ENCODE results near the gene SAXO1.

Gene SAXO1

DNA sequence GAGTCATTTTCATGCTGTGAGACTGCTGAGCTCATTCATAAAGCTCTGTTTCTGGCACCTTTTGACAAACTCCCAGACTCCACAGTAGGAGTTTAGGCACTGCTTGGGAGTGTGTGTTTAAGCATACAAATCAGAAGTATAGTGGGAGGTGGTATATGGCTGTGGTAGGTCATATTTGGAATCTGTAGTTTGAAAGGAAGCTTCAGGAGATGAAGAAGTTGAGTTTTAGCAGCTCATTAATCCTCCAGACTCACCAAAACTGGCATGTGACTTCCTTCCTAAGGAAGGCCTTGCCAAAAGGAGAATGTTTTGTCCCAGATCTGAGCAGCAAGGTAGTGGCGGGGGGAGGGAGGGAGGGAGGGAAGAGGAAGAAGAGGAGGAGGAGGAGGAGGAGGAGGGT is 52.8 kb downstream of the SAXO1 start:
- WGBS (ENCODE audit: insufficient coverage) = no CpG with 5 or more reads among the region's 1 CpG
- POLR2A ChIA-PET = no interaction called here

GRCh38 chr9:18979367-18979766 is 53.6 kb downstream of the SAXO1 start:
- H3K27me3 ChIP-seq (replicated peaks in 2 of 5; ENCODE audit: control insufficient read depth in 4 of 5, insufficient read depth in 5 of 5, low read length in 4 of 5) = no peaks in the 10 kb centered on the region
- H3K36me3 ChIP-seq (ENCODE audit: control insufficient read depth in 4 of 4, insufficient read depth in 4 of 4, low read length in 3 of 4) = no peaks in the 10 kb centered on the region
- DNase-seq = no peak
- peaks cover 0 to 7% (median 3%) of the 10 kb centered on the region in 5 experiments for H3K9me3 ChIP-seq (ENCODE audit: control extremely low read depth in 1 of 5, control insufficient read depth in 4 of 5, insufficient read depth in 2 of 5, low read depth in 1 of 5, low read length in 4 of 5)
- peaks cover 2 to 16% (median 11%) of the 10 kb centered on the region in 4 experiments for H3K4me1 ChIP-seq (ENCODE audit: control extremely low read depth in 1 of 4, control insufficient read depth in 4 of 4, insufficient read depth in 4 of 4, low read length in 3 of 4)
- no peak overlapping the region for H3K27ac ChIP-seq (ENCODE audit: insufficient read depth in 1 of 2, low read depth in 1 of 2, low read length in 2 of 2, poor library complexity in 1 of 2, severe bottlenecking in 2 of 2)
- H3K4me3 ChIP-seq (ENCODE audit: control insufficient read depth in 1 of 7, extremely low read depth in 1 of 7, insufficient read depth in 4 of 7, low read depth in 2 of 7, low read length in 6 of 7) = no peak overlapping the region
- ChIA-PET POLR2A (no interaction called here), CTCF (interaction anchor here (2.0 kb wide), 1 partner anchor 50 kb away, joined by 12 read pairs; no protein-coding TSS in a partner anchor)
- WGBS (ENCODE audit: insufficient coverage) = 86% methylated on average over 1 of the region's 2 CpGs

More for the DNA sequence above, 52.8 kb downstream of the SAXO1 start:
- no peak for DNase-seq
- CTCF ChIA-PET = interaction anchor here (2.0 kb wide), 1 partner anchor 49 kb away, joined by 12 read pairs; no protein-coding TSS in a partner anchor
- H3K36me3 ChIP-seq (ENCODE audit: control insufficient read depth in 4 of 4, insufficient read depth in 4 of 4, low read length in 3 of 4) = no peaks in the 10 kb centered on the region
- no peaks in the 10 kb centered on the region for H3K27me3 ChIP-seq (replicated peaks in 2 of 5; ENCODE audit: control insufficient read depth in 4 of 5, insufficient read depth in 5 of 5, low read length in 4 of 5)
- no peak overlapping the region for H3K4me3 ChIP-seq (ENCODE audit: control insufficient read depth in 1 of 7, extremely low read depth in 1 of 7, insufficient read depth in 4 of 7, low read depth in 2 of 7, low read length in 6 of 7)
- H3K9me3 ChIP-seq (ENCODE audit: control extremely low read depth in 1 of 5, control insufficient read depth in 4 of 5, insufficient read depth in 2 of 5, low read depth in 1 of 5, low read length in 4 of 5) = peaks cover 0 to 7% (median 3%) of the 10 kb centered on the region in 5 experiments
- H3K4me1 ChIP-seq (ENCODE audit: control extremely low read depth in 1 of 4, control insufficient read depth in 4 of 4, insufficient read depth in 4 of 4, low read length in 3 of 4) = peaks cover 2 to 16% (median 11%) of the 10 kb centered on the region in 4 experiments
- H3K27ac ChIP-seq (ENCODE audit: insufficient read depth in 1 of 2, low read depth in 1 of 2, low read length in 2 of 2, poor library complexity in 1 of 2, severe bottlenecking in 2 of 2) = no peak overlapping the region

GRCh38 chr9:18978188-18978587 is 54.8 kb downstream of the SAXO1 start:
- Histone ChIP-seq H3K4me1 (ENCODE audit: control extremely low read depth in 1 of 4, control insufficient read depth in 4 of 4, insufficient read depth in 4 of 4, low read length in 3 of 4) (peaks cover 2 to 16% (median 11%) of the 10 kb centered on the region in 4 experiments), H3K27ac (ENCODE audit: insufficient read depth in 1 of 2, low read depth in 1 of 2, low read length in 2 of 2, poor library complexity in 1 of 2, severe bottlenecking in 2 of 2) (no peak overlapping the region), H3K9me3 (ENCODE audit: control extremely low read depth in 1 of 5, control insufficient read depth in 4 of 5, insufficient read depth in 2 of 5, low read depth in 1 of 5, low read length in 4 of 5) (no peaks in the 10 kb centered on the region), H3K4me3 (ENCODE audit: control insufficient read depth in 1 of 7, extremely low read depth in 1 of 7, insufficient read depth in 4 of 7, low read depth in 2 of 7, low read length in 6 of 7) (no peak overlapping the region), H3K36me3 (ENCODE audit: control insufficient read depth in 4 of 4, insufficient read depth in 4 of 4, low read length in 3 of 4) (no peaks in the 10 kb centered on the region), H3K27me3 (replicated peaks in 2 of 5; ENCODE audit: control insufficient read depth in 4 of 5, insufficient read depth in 5 of 5, low read length in 4 of 5) (no peaks in the 10 kb centered on the region)
- no peak for DNase-seq
- WGBS (ENCODE audit: insufficient coverage) = 100% methylated on average over 1 of the region's 2 CpGs
- ChIA-PET CTCF (no interaction called here), POLR2A (no interaction called here)

- WGBS (ENCODE audit: insufficient coverage) = 14% methylated on average over 5 of the region's 12 CpGs
- peak overlapping the region in 4 of 7 experiments; percentile 11 to 72 (median 34) for H3K4me3 ChIP-seq (ENCODE audit: control insufficient read depth in 1 of 7, extremely low read depth in 1 of 7, insufficient read depth in 4 of 7, low read depth in 2 of 7, low read length in 6 of 7)
- CTCF ChIA-PET = no interaction called here
- peak; percentile 3 to 67 (median 56) for DNase-seq
- no peaks in the 10 kb centered on the region for H3K9me3 ChIP-seq (ENCODE audit: control extremely low read depth in 1 of 5, control insufficient read depth in 4 of 5, insufficient read depth in 2 of 5, low read depth in 1 of 5, low read length in 4 of 5)
- POLR2A ChIA-PET = no interaction called here
- H3K4me1 ChIP-seq (ENCODE audit: control extremely low read depth in 1 of 4, control insufficient read depth in 4 of 4, insufficient read depth in 4 of 4, low read length in 3 of 4) = peaks cover 2 to 16% (median 11%) of the 10 kb centered on the region in 4 experiments
- H3K36me3 ChIP-seq (ENCODE audit: control insufficient read depth in 4 of 4, insufficient read depth in 4 of 4, low read length in 3 of 4) = no peaks in the 10 kb centered on the region
- no peak overlapping the region for H3K27ac ChIP-seq (ENCODE audit: insufficient read depth in 1 of 2, low read depth in 1 of 2, low read length in 2 of 2, poor library complexity in 1 of 2, severe bottlenecking in 2 of 2)
- H3K27me3 ChIP-seq (replicated peaks in 2 of 5; ENCODE audit: control insufficient read depth in 4 of 5, insufficient read depth in 5 of 5, low read length in 4 of 5) = no peaks in the 10 kb centered on the region
These were observed 56.1 kb downstream of the SAXO1 start for GRCh38 chr9:18976709-18977531.

- Histone ChIP-seq H3K9me3 (ENCODE audit: control extremely low read depth in 1 of 5, control insufficient read depth in 4 of 5, insufficient read depth in 2 of 5, low read depth in 1 of 5, low read length in 4 of 5) (no peaks in the 10 kb centered on the region), H3K4me3 (ENCODE audit: control insufficient read depth in 1 of 7, extremely low read depth in 1 of 7, insufficient read depth in 4 of 7, low read depth in 2 of 7, low read length in 6 of 7) (peak overlapping the region in 4 of 7 experiments; percentile 11 to 72 (median 34)), H3K27ac (ENCODE audit: insufficient read depth in 1 of 2, low read depth in 1 of 2, low read length in 2 of 2, poor library complexity in 1 of 2, severe bottlenecking in 2 of 2) (no peak overlapping the region), H3K4me1 (ENCODE audit: control extremely low read depth in 1 of 4, control insufficient read depth in 4 of 4, insufficient read depth in 4 of 4, low read length in 3 of 4) (peaks cover 2 to 16% (median 11%) of the 10 kb centered on the region in 4 experiments), H3K27me3 (replicated peaks in 2 of 5; ENCODE audit: control insufficient read depth in 4 of 5, insufficient read depth in 5 of 5, low read length in 4 of 5) (no peaks in the 10 kb centered on the region), H3K36me3 (ENCODE audit: control insufficient read depth in 4 of 4, insufficient read depth in 4 of 4, low read length in 3 of 4) (no peaks in the 10 kb centered on the region)
- no CpG with 5 or more reads among the region's 4 CpGs for WGBS (ENCODE audit: insufficient coverage)
- no peak for DNase-seq
- ChIA-PET CTCF (no interaction called here), POLR2A (no interaction called here)
These were observed 56.7 kb downstream of the SAXO1 start for GRCh38 chr9:18976221-18976708.

DNA sequence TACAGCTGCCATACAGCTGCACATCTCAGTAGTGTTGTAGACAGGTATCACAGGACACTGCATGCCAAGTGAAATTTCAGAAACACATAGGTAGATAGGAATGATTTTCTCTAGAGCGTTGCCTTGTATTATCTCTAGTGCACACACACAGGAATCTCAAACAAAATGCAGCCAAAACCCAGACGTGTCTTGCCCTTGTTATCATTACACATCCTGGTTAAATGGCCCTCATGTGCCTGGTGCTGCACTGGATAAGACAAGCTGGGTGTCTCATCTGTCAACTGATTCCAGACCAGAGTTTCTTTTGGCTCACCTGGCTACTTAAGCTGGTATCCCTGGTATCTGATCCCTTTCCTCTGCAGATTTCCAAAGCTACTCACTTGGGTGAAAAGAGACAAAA is 59.7 kb downstream of the SAXO1 start:
- Histone ChIP-seq H3K27me3 (replicated peaks in 2 of 5; ENCODE audit: control insufficient read depth in 4 of 5, insufficient read depth in 5 of 5, low read length in 4 of 5) (no peaks in the 10 kb centered on the region), H3K4me1 (ENCODE audit: control extremely low read depth in 1 of 4, control insufficient read depth in 4 of 4, insufficient read depth in 4 of 4, low read length in 3 of 4) (peaks cover 2 to 10% (median 8%) of the 10 kb centered on the region in 4 experiments), H3K27ac (ENCODE audit: insufficient read depth in 1 of 2, low read depth in 1 of 2, low read length in 2 of 2, poor library complexity in 1 of 2, severe bottlenecking in 2 of 2) (no peak overlapping the region), H3K9me3 (ENCODE audit: control extremely low read depth in 1 of 5, control insufficient read depth in 4 of 5, insufficient read depth in 2 of 5, low read depth in 1 of 5, low read length in 4 of 5) (no peaks in the 10 kb centered on the region), H3K36me3 (ENCODE audit: control insufficient read depth in 4 of 4, insufficient read depth in 4 of 4, low read length in 3 of 4) (no peaks in the 10 kb centered on the region), H3K4me3 (ENCODE audit: control insufficient read depth in 1 of 7, extremely low read depth in 1 of 7, insufficient read depth in 4 of 7, low read depth in 2 of 7, low read length in 6 of 7) (no peak overlapping the region)
- CTCF ChIA-PET = interaction anchor here (1.7 kb wide), 1 partner anchor 21 kb away, joined by 3 read pairs; no protein-coding TSS in a partner anchor
- POLR2A ChIA-PET = no interaction called here
- WGBS (ENCODE audit: insufficient coverage) = 94% methylated on average over 2 of the region's 2 CpGs
- no peak for DNase-seq

- POLR2A ChIA-PET = no interaction called here
- no peak for DNase-seq
- WGBS (ENCODE audit: insufficient coverage) = 100% methylated on average over 3 of the region's 5 CpGs
- H3K27me3 ChIP-seq (replicated peaks in 2 of 5; ENCODE audit: control insufficient read depth in 4 of 5, insufficient read depth in 5 of 5, low read length in 4 of 5) = no peaks in the 10 kb centered on the region
- no peaks in the 10 kb centered on the region for H3K36me3 ChIP-seq (ENCODE audit: control insufficient read depth in 4 of 4, insufficient read depth in 4 of 4, low read length in 3 of 4)
- no peak overlapping the region for H3K27ac ChIP-seq (ENCODE audit: insufficient read depth in 1 of 2, low read depth in 1 of 2, low read length in 2 of 2, poor library complexity in 1 of 2, severe bottlenecking in 2 of 2)
- H3K4me3 ChIP-seq (ENCODE audit: control insufficient read depth in 1 of 7, extremely low read depth in 1 of 7, insufficient read depth in 4 of 7, low read depth in 2 of 7, low read length in 6 of 7) = no peak overlapping the region
- CTCF ChIA-PET = no interaction called here
- H3K9me3 ChIP-seq (ENCODE audit: control extremely low read depth in 1 of 5, control insufficient read depth in 4 of 5, insufficient read depth in 2 of 5, low read depth in 1 of 5, low read length in 4 of 5) = peaks cover 0 to 2% (median 0%) of the 10 kb centered on the region in 5 experiments
- peaks cover 2 to 10% (median 8%) of the 10 kb centered on the region in 4 experiments for H3K4me1 ChIP-seq (ENCODE audit: control extremely low read depth in 1 of 4, control insufficient read depth in 4 of 4, insufficient read depth in 4 of 4, low read length in 3 of 4)
These were observed 60.3 kb downstream of the SAXO1 start for GRCh38 chr9:18972675-18973074.
